Loucy (cell line): ENCODE data around the gene SLX4IP.

Experiments
- EZH2phosphoT487 ChIP-seq: fragments of 200-600 bp; IDR thresholded peaks from 2 replicates; pipeline ENCODE4 v1.6.1; 2018; ENCODE audit warnings: antibody characterized with exemption, mild to moderate bottlenecking, moderate library complexity, borderline replicate concordance
- TF ChIP-seq, protein P1 (sequence below): fragments of 200-600 bp; sonication (generic); conservative IDR thresholded peaks from 2 replicates; pipeline ENCODE4 v1.5.1; 2014; ENCODE audit warnings: mild to moderate bottlenecking, antibody characterized with exemption, low read length

DNA sequence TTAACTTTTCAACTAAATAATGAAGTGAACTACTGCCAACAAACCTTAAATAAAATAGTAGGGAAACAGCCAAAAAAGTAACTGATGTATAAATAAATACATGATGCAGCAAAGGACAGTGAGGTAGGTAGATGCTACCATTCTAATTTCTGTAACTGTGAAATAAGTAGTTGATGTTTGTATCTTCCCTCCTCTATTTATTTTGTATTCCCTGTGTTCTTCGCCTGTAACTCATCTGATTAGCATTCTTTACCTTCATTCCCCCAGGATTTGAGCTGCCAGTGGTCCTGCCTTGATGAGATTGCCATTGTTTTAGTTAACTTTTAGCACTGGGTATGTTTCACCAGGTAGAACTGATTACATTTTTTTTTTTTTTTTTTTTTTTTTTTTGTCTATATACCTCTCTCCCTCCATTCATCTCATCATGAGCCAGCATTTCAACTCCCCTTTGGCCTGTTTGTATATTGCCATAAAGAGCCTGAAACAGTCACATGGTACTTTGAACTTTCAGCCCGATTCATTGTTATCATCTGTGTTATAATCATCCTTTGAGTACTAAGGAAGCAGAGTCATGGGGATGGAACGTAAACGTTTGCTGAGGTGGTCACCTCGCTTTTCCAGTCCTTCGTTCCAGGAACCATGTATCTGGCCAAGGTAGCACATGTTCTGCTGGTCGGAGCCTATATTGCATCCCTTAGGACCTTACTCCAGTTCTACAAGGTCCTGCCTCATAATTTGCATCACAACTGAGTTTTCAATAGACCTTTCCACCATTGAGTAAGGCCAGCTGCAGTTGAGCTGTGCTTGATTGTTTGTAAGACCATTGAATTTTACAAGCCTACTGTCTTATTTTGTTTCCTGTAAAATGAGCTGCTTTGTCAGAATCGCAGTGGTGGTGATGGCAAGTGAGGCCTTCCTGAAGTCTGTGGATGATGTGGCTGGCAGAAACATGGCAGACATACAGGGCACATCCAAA lies 131.1 kb downstream of the SLX4IP start:
- TF ChIP-seq, protein P1, sequence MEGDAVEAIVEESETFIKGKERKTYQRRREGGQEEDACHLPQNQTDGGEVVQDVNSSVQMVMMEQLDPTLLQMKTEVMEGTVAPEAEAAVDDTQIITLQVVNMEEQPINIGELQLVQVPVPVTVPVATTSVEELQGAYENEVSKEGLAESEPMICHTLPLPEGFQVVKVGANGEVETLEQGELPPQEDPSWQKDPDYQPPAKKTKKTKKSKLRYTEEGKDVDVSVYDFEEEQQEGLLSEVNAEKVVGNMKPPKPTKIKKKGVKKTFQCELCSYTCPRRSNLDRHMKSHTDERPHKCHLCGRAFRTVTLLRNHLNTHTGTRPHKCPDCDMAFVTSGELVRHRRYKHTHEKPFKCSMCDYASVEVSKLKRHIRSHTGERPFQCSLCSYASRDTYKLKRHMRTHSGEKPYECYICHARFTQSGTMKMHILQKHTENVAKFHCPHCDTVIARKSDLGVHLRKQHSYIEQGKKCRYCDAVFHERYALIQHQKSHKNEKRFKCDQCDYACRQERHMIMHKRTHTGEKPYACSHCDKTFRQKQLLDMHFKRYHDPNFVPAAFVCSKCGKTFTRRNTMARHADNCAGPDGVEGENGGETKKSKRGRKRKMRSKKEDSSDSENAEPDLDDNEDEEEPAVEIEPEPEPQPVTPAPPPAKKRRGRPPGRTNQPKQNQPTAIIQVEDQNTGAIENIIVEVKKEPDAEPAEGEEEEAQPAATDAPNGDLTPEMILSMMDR: no peak
- no peak for TF ChIP-seq EZH2phosphoT487
